DND-41 (cell line): ENCODE data around the gene MECR.
"Not testable (repeated sequence)": the region's sequence is repeated elsewhere in the genome, so short reads cannot be mapped to it uniquely, and the experiment has no call there.

Experiments used
- ATAC-seq: fragments of 200-7000 bp; cut with Tn5 transposase; 3 replicates; pipeline ENCODE4 v1.9.1; 2021; ENCODE audit warnings: low read depth; ENCODE audit not compliant: insufficient read depth
- DNase-seq: peaks from one replicate; pipeline ENCODE4 v3.0.0-alpha.2; 2020
- H2AFZ ChIP-seq: 2 replicates; pipeline ENCODE4 v1.6.0; 2012; ENCODE audit warnings: low read depth, low read length
- H3K27ac ChIP-seq: 2 replicates; pipeline ENCODE4 v1.5.1; 2012; ENCODE audit warnings: low read length, inconsistent platforms
- H3K27me3 ChIP-seq: fragments of 200-600 bp; sonication (generic); 2 replicates; pipeline ENCODE4 v1.6.0; 2012; ENCODE audit warnings: low read length, mild to moderate bottlenecking, inconsistent platforms; ENCODE audit not compliant: insufficient read depth, poor library complexity
- H3K36me3 ChIP-seq: 2 replicates; pipeline ENCODE4 v1.5.1; 2012; ENCODE audit warnings: low read length, inconsistent platforms; ENCODE audit not compliant: insufficient read depth
- H3K4me1 ChIP-seq: 2 replicates; pipeline ENCODE4 v1.5.1; 2012; ENCODE audit warnings: mild to moderate bottlenecking, low read length; ENCODE audit not compliant: insufficient read depth
- H3K4me2 ChIP-seq: 2 replicates; pipeline ENCODE4 v1.6.0; 2012; ENCODE audit warnings: mild to moderate bottlenecking, moderate library complexity, low read length, inconsistent platforms; ENCODE audit not compliant: insufficient read depth
- H3K4me3 ChIP-seq, 2 experiments: fragments of 200-600 bp in 1 of 2; shearing (Covaris generic) in 1 of 2; 2 replicates each; pipeline ENCODE4 v1.5.1; 2012 to 2016; ENCODE audit warnings: inconsistent platforms in 2 of 2, low read length in 2 of 2, mild to moderate bottlenecking in 2 of 2, low read depth in 1 of 2, moderate library complexity in 1 of 2
- H3K79me2 ChIP-seq: 2 replicates; pipeline ENCODE4 v1.6.0; 2012; ENCODE audit warnings: low read length, inconsistent platforms; ENCODE audit not compliant: insufficient read depth
- H3K9ac ChIP-seq: 2 replicates; pipeline ENCODE4 v1.6.0; 2012; ENCODE audit warnings: low read depth, mild to moderate bottlenecking, inconsistent platforms, low read length, moderate library complexity
- H3K9me3 ChIP-seq: 2 replicates; pipeline ENCODE4 v1.5.1; 2012; ENCODE audit warnings: low read length, moderate library complexity, mild to moderate bottlenecking, inconsistent platforms; ENCODE audit not compliant: insufficient read depth, severe bottlenecking
- H4K20me1 ChIP-seq: 2 replicates; pipeline ENCODE4 v1.6.0; 2012; ENCODE audit warnings: low read length; ENCODE audit not compliant: insufficient read depth
- CTCF ChIP-seq: IDR thresholded peaks from 2 replicates; pipeline ENCODE4 v1.5.1; 2012; ENCODE audit warnings: borderline replicate concordance, low read length, moderate library complexity, mild to moderate bottlenecking; ENCODE audit not compliant: poor library complexity, severe bottlenecking; ENCODE audit errors: extremely low read depth
- EZH2 ChIP-seq: IDR thresholded peaks from 3 replicates; pipeline ENCODE4 v1.6.1; 2012; ENCODE audit warnings: borderline replicate concordance, low read depth, mild to moderate bottlenecking, moderate library complexity, low read length, inconsistent platforms; ENCODE audit not compliant: severe bottlenecking

Gene MECR

GRCh38 chr1:29157269-29157601 is 73.5 kb downstream of the MECR start:
- Histone ChIP-seq H3K79me2 (peaks cover 64% of the 10 kb centered on the region), H3K4me2 (no peak overlapping the region), H3K4me3 (no peak overlapping the region), H3K36me3 (peaks cover 96% of the 10 kb centered on the region), H3K9me3 (no peaks in the 10 kb centered on the region), H3K27ac (no peak overlapping the region), H3K4me1 (no peaks in the 10 kb centered on the region), H3K27me3 (no peaks in the 10 kb centered on the region), H4K20me1 (peaks cover 44% of the 10 kb centered on the region), H2AFZ (no peak overlapping the region), H3K9ac (no peak overlapping the region)
- TF ChIP-seq EZH2 (no peak), CTCF (no peak)
- no peak for ATAC-seq
- no peak for DNase-seq

- Histone ChIP-seq H2AFZ (no peak overlapping the region), H3K4me2 (no peak overlapping the region), H4K20me1 (peaks cover 42% of the 10 kb centered on the region), H3K36me3 (peaks cover 96% of the 10 kb centered on the region), H3K9ac (no peak overlapping the region), H3K27me3 (no peaks in the 10 kb centered on the region), H3K9me3 (no peaks in the 10 kb centered on the region), H3K79me2 (peaks cover 59% of the 10 kb centered on the region), H3K4me1 (no peaks in the 10 kb centered on the region), H3K27ac (no peak overlapping the region), H3K4me3 (no peak overlapping the region)
- TF ChIP-seq CTCF (no peak), EZH2 (no peak)
- ATAC-seq (no peak), DNase-seq (no peak)
Observed at GRCh38 chr1:29156543-29157268, 74.0 kb downstream of the MECR start.

- no peaks in the 10 kb centered on the region for H3K4me1 ChIP-seq
- H3K27ac ChIP-seq = no peak overlapping the region
- peaks cover 98% of the 10 kb centered on the region for H3K36me3 ChIP-seq
- ATAC-seq (no peak), DNase-seq (no peak)
- H4K20me1 ChIP-seq = peaks cover 28% of the 10 kb centered on the region
- H3K27me3 ChIP-seq = no peaks in the 10 kb centered on the region
- no peak overlapping the region for H2AFZ ChIP-seq
- TF ChIP-seq EZH2 (no peak), CTCF (no peak)
- H3K79me2 ChIP-seq = peaks cover 17% of the 10 kb centered on the region
- H3K4me2 ChIP-seq = no peak overlapping the region
- H3K9ac ChIP-seq = no peak overlapping the region
- no peaks in the 10 kb centered on the region for H3K9me3 ChIP-seq
- no peak overlapping the region for H3K4me3 ChIP-seq
Observed at GRCh38 chr1:29152046-29152805, 78.5 kb downstream of the MECR start.

- H3K4me1 ChIP-seq, H3K9ac ChIP-seq, ATAC-seq, H3K4me2 ChIP-seq, H3K27me3 ChIP-seq, H3K79me2 ChIP-seq, DNase-seq, H3K4me3 ChIP-seq, H3K9me3 ChIP-seq, H3K27ac ChIP-seq, H2AFZ ChIP-seq: not testable (repeated sequence)
- Histone ChIP-seq H4K20me1 (peaks cover 30% of the 10 kb centered on the region), H3K36me3 (peaks cover 97% of the 10 kb centered on the region)
Observed at GRCh38 chr1:29150346-29150745, 80.4 kb downstream of the MECR start.
